IMR-90 (cell line): Measurements from ENCODE around the gene PRUNE2.

Experiments used
- BHLHE40 ChIP-seq: fragments of 150-350 bp; IDR thresholded peaks from 2 replicates; pipeline ENCODE4 v1.6.1; 2016; ENCODE audit warnings: mild to moderate bottlenecking, low read depth, low read length
- CEBPB ChIP-seq: IDR thresholded peaks from 2 replicates; pipeline ENCODE4 v1.6.1; 2012; ENCODE audit warnings: low read depth, low read length, improper control_type of control experiment
- MAFK ChIP-seq: IDR thresholded peaks from 2 replicates; pipeline ENCODE4 v1.6.1; 2012; ENCODE audit warnings: low read depth, low read length, improper control_type of control experiment
- MAZ ChIP-seq: IDR thresholded peaks from 2 replicates; pipeline ENCODE4 v1.6.1; 2012; ENCODE audit warnings: low read depth, mild to moderate bottlenecking, low read length, improper control_type of control experiment, moderate library complexity, borderline replicate concordance
- MXI1 ChIP-seq: IDR thresholded peaks from 2 replicates; pipeline ENCODE4 v1.6.1; 2012; ENCODE audit warnings: low read depth, mild to moderate bottlenecking, low read length, moderate library complexity, borderline replicate concordance
- POLR2A ChIP-seq: IDR thresholded peaks from 2 replicates; pipeline ENCODE4 v1.6.1; 2012; ENCODE audit warnings: mild to moderate bottlenecking, low read depth, low read length
- RAD21 ChIP-seq: IDR thresholded peaks from 2 replicates; pipeline ENCODE4 v1.6.1; 2012; ENCODE audit warnings: low read length, improper control_type of control experiment
- SMC3 ChIP-seq: fragments of 150-350 bp; IDR thresholded peaks from 2 replicates; pipeline ENCODE4 v1.6.1; 2016; ENCODE audit warnings: low read depth, mild to moderate bottlenecking, antibody characterized with exemption, low read length, moderate library complexity
- TF ChIP-seq, protein P1 (sequence below): conservative IDR thresholded peaks from 2 replicates; pipeline ENCODE4 v1.5.1; 2012; ENCODE audit warnings: mild to moderate bottlenecking, low read depth, low read length, improper control_type of control experiment
- TF ChIP-seq, protein P2 (sequence below): fragments of 150-350 bp; IDR thresholded peaks from 2 replicates; pipeline ENCODE4 v1.6.1; 2017; ENCODE audit warnings: mild to moderate bottlenecking, antibody characterized with exemption, low read length, low read depth

DNA sequence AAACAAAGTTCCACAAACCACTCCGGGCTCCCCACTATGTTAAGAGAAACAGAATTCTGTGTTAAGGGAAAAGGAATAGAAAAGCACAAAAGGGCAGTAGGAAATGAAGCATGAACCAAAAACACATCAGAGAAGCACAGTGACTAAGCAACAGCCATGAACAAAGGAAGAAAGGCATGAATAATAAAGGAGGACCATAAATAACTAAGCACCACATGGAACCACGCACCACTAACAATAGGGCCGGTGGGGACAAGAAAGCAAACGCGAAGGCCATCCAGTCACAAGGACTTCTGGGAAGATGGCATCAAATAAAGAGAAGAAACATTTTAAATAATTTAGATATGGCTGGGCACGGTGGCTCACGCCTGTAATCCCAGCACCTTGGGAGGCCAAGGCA lies 18.0 kb downstream of the PRUNE2 start:
- TF ChIP-seq, protein P1, sequence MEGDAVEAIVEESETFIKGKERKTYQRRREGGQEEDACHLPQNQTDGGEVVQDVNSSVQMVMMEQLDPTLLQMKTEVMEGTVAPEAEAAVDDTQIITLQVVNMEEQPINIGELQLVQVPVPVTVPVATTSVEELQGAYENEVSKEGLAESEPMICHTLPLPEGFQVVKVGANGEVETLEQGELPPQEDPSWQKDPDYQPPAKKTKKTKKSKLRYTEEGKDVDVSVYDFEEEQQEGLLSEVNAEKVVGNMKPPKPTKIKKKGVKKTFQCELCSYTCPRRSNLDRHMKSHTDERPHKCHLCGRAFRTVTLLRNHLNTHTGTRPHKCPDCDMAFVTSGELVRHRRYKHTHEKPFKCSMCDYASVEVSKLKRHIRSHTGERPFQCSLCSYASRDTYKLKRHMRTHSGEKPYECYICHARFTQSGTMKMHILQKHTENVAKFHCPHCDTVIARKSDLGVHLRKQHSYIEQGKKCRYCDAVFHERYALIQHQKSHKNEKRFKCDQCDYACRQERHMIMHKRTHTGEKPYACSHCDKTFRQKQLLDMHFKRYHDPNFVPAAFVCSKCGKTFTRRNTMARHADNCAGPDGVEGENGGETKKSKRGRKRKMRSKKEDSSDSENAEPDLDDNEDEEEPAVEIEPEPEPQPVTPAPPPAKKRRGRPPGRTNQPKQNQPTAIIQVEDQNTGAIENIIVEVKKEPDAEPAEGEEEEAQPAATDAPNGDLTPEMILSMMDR, result no peak
- TF ChIP-seq MXI1 (no peak), POLR2A (no peak), RAD21 (no peak), MAZ (no peak), SMC3 (no peak), BHLHE40 (no peak), CEBPB (no peak), MAFK (no peak)
- TF ChIP-seq, protein P2, sequence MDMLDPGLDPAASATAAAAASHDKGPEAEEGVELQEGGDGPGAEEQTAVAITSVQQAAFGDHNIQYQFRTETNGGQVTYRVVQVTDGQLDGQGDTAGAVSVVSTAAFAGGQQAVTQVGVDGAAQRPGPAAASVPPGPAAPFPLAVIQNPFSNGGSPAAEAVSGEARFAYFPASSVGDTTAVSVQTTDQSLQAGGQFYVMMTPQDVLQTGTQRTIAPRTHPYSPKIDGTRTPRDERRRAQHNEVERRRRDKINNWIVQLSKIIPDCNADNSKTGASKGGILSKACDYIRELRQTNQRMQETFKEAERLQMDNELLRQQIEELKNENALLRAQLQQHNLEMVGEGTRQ, result no peak
